ENCODE measurements around the gene ACTL6B.

The ACTL6B gene

DNA sequence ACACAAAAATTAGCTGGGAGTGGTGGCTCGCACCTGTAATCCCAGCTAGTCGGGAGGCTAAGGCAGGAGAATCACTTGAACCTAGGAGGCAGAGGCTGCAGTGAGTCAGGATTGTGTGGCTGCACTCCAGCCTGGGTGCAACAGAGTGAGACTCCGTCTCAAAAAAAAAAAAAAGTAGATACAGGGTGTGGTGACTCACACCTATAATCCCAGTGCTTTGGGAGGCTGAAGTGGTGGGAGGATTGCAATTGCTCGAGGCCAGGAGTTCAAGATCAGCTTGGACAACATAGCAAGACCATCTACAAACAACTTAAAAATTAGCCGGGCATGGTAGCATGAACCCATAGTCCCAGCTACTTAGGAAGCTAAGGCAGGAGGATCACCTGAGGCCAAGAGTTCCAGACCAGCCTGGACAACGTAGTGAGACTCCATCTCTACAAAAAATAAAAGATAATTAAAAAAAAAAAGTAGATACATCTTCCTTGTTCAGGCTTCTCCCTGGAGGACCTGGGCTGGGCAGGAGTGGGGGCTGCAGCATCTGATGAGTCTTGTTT lies 41.9 kb downstream of the ACTL6B start:
- H3K27ac ChIP-seq: no peak overlapping the region
- TF ChIP-seq CTCF (IDR thresholded peaks at IDR 0.05) (no peak), ZFX (IDR thresholded peaks at IDR 0.05; ENCODE audit: borderline replicate concordance) (no peak)

DNA sequence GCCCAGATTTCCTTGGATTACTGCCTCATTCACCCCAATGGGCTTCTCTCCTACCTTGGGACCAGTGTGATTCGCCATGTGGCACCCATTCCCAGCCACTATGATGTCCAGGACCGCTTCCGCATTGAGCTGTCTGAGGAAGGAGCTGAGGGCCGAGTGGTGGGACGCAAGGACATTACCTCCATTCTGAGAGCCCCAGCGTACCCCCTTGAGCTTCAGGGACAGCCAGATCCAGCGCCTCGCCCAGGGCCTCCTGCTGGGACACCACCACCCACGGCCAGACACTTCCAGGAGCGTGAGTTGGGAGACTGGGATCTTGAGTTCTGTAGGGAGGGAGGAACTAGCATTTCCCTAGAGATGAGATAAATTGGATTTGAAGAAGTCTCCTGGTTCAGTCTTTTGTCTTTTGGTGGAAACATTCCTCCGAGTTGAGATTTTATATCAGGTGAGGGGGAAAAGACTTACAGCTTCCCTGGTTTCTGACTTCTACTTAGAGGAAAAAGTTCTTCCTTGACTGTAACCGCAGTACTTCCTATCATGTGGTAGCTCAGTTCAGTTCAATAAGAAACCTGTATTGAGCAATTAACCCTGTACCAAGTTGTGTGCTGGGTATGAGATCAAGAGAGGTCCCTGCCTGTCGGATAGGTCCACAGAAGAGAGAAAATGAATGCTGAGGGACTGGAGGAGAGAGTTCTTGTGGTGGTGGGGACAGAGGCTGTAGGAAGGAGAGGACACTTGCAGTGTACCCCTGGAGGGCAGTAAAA lies 42.7 kb downstream of the ACTL6B start:
- TF ChIP-seq CTCF (IDR thresholded peaks at IDR 0.05): no peak
- no peak for TF ChIP-seq ZFX (IDR thresholded peaks at IDR 0.05; ENCODE audit: borderline replicate concordance)
- no peak overlapping the region for H3K27ac ChIP-seq

DNA sequence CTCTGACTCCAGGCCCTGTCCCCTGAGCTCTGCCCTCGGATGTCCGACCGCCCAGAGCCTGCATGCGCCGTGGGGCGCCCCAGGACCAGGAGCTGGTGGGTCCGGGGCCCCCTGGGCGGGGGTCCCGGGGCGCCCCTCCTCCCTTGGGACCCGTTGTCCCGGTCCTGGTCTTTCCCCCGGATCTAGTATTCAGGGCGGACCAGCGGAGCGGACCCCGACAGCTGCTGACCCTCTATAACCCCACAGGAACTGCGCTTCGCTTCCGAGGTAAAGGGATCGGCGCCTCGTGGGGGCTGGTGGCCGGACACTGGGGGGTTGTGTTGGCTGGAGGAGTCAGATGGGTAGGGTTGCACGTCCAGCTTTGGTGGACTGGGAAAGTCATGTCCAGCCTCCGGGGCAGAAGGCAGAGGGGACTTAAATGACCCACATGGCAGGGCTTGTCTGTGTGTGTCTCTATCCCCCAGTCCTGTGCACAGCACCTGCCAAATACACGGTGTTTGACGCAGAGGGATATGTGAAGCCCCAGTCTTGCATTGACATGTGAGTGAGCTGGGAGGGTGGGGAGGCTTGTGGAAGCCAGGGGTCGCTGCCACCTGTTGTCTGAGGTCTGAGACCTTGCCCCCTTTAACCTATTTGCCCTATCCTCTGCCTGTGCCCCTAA lies 43.4 kb downstream of the ACTL6B start:
- peak overlapping the region; percentile 83 for H3K27ac ChIP-seq
- TF ChIP-seq CTCF (IDR thresholded peaks at IDR 0.05): no peak
- TF ChIP-seq ZFX (IDR thresholded peaks at IDR 0.05; ENCODE audit: borderline replicate concordance): no peak

- TF ChIP-seq CTCF (IDR thresholded peaks at IDR 0.05) (no peak), ZFX (IDR thresholded peaks at IDR 0.05; ENCODE audit: borderline replicate concordance) (no peak)
- H3K27ac ChIP-seq: peak within 1 kb of the TSS; percentile 83
Observed at GRCh38 chr7:100611983-100612729, 44.1 kb downstream of the ACTL6B start, which contains the start of gene MOSPD3. Gene MOSPD3, plus strand, starts transcription at chr7:100612540. Its CDS starts 252 bp downstream, at chr7:100612792.

DNA sequence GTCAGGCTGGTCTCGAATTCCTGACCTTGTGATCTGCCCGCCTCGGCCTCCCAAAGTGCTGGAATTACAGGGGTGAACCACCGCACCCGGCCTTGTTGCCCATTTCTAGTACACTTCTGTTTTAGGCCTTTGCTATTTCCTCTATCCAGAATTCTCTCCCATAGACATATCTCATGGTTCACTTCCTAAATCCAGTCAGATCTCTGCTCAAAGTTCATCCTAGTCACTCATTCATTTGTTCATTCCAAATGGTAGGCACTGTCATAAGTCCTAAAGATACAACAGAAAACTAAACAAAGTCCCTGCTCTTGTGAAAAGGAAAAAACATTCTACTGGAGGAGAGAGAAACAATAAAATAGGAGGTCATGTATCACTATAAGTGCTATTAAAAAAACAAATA lies 46.3 kb downstream of the ACTL6B start:
- TF ChIP-seq CTCF (IDR thresholded peaks at IDR 0.05) (no peak), ZFX (IDR thresholded peaks at IDR 0.05; ENCODE audit: borderline replicate concordance) (no peak)
- H3K27ac ChIP-seq: 0 out of 2 replicates have a peak overlapping the region, but pooled peaks have one; percentile 7

- H3K27ac ChIP-seq: peak overlapping the region; percentile 1; the same call in 1 of the 2 replicates
- TF ChIP-seq CTCF (IDR thresholded peaks at IDR 0.05): no peak
- no peak for TF ChIP-seq ZFX (IDR thresholded peaks at IDR 0.05; ENCODE audit: borderline replicate concordance)
Observed at GRCh38 chr7:100607111-100607510, 49.1 kb downstream of the ACTL6B start.

All from 22Rv1 (cell line).